H1 (cell line): ENCODE measurements around the gene SPTBN4. TPM values are rescaled to one million over a fixed set of nuclear protein-coding genes. Genes with fewer than 3 reads are reported as not detected.

ENCODE experiments used
- CTCF ChIA-PET: fragments of 300-600 bp; sonication (Branson Sonifier 250); formaldehyde crosslinking; loops from one replicate; lab custom pipeline; 2021; ENCODE audit not compliant: partially characterized antibody; lab: Charles Lee
- POLR2A ChIA-PET: fragments of 300-600 bp; sonication (Branson Sonifier 250); formaldehyde crosslinking; loops from one replicate; lab custom pipeline; 2021; ENCODE audit warnings: inconsistent platforms; ENCODE audit not compliant: partially characterized antibody; lab: Charles Lee
- DNase-seq, 2 experiments: peaks; one replicate each; pipeline versions ENCODE4 v3.0.0 to v3.0.0-alpha.2; 2010 to 2022; ENCODE audit warnings: low spot score in 2 of 2, low read depth in 1 of 2, mixed read lengths in 1 of 2
- FAIRE-seq: peaks from 2 replicates; lab custom pipeline; 2011; peaks lifted over from hg19 to GRCh38; lab: Jason Lieb, UNC
- H2AFZ ChIP-seq: 2 replicates; pipeline ENCODE4 v1.8.1; 2012; ENCODE audit warnings: low read length, inconsistent platforms
- H2AK5ac ChIP-seq: 2 replicates; pipeline ENCODE4 v1.6.1; 2013; ENCODE audit warnings: low read depth, low read length
- H2BK120ac ChIP-seq: replicated peaks from 2 replicates; pipeline ENCODE3; 2013; ENCODE audit warnings: low read depth, low read length, inconsistent platforms
- H2BK12ac ChIP-seq: 2 replicates; pipeline ENCODE4 v1.6.1; 2013; ENCODE audit warnings: low read depth, low read length
- H2BK15ac ChIP-seq: 2 replicates; pipeline ENCODE4 v1.6.1; 2013; ENCODE audit warnings: low read length
- H2BK20ac ChIP-seq: 2 replicates; pipeline ENCODE4 v1.6.1; 2013; ENCODE audit warnings: low read length
- H2BK5ac ChIP-seq: 2 replicates; pipeline ENCODE4 v1.6.1; 2013; ENCODE audit warnings: low read depth, low read length
- H3K14ac ChIP-seq: 2 replicates; pipeline ENCODE4 v1.6.1; 2013; ENCODE audit warnings: inconsistent platforms; ENCODE audit not compliant: insufficient read length
- H3K18ac ChIP-seq: 2 replicates; pipeline ENCODE4 v1.6.1; 2013; ENCODE audit warnings: low read length; ENCODE audit errors: extremely low read depth
- H3K23ac ChIP-seq: 2 replicates; pipeline ENCODE4 v1.6.1; 2013; ENCODE audit warnings: inconsistent platforms; ENCODE audit not compliant: insufficient read length
- H3K23me2 ChIP-seq: 2 replicates; pipeline ENCODE4 v1.6.1; 2013; ENCODE audit warnings: low read depth, low read length
- H3K27ac ChIP-seq: 2 replicates; pipeline ENCODE4 v1.6.1; 2011; ENCODE audit warnings: low read depth, low read length, inconsistent platforms
- H3K27me3 ChIP-seq, 4 experiments: replicated peaks in 1 of 4; 1 replicate in 1 of 4; 2 replicates in 3 of 4; pipeline versions ENCODE4 v1.6.1 to v1.8.1; 2011 to 2013; ENCODE audit warnings: low read length in 3 of 4, mild to moderate bottlenecking in 3 of 4, inconsistent platforms in 2 of 4, mixed read lengths in 2 of 4, moderate library complexity in 1 of 4; ENCODE audit not compliant: control insufficient read depth in 3 of 4, insufficient read depth in 3 of 4; ENCODE audit errors: extremely low read depth in 1 of 4
- H3K36me3 ChIP-seq, 4 experiments: 2 replicates each; pipeline versions ENCODE4 v1.6.1 to v1.8.1; 2011 to 2013; ENCODE audit warnings: mild to moderate bottlenecking in 4 of 4, low read length in 3 of 4, moderate library complexity in 2 of 4, control low read depth in 1 of 4, inconsistent platforms in 1 of 4; ENCODE audit not compliant: insufficient read depth in 4 of 4, control insufficient read depth in 2 of 4
- H3K4ac ChIP-seq: replicated peaks from 2 replicates; pipeline ENCODE3; 2013; ENCODE audit warnings: low read length, low read depth, mixed read lengths, inconsistent platforms; ENCODE audit not compliant: insufficient read length
- H3K4me1 ChIP-seq, 4 experiments: replicated peaks in 1 of 4; 1 replicate in 1 of 4; 2 replicates in 3 of 4; pipeline versions ENCODE4 v1.6.1 to v1.8.1; 2011 to 2013; ENCODE audit warnings: low read length in 3 of 4, inconsistent platforms in 2 of 4, mixed read lengths in 1 of 4; ENCODE audit not compliant: insufficient read depth in 4 of 4, control insufficient read depth in 3 of 4
- H3K4me2 ChIP-seq, 2 experiments: 2 replicates each; pipeline versions ENCODE4 v1.6.1 to v1.8.1; 2011 to 2013; ENCODE audit warnings: low read depth in 2 of 2, low read length in 2 of 2, control low read depth in 1 of 2, inconsistent platforms in 1 of 2, mild to moderate bottlenecking in 1 of 2; ENCODE audit not compliant: insufficient read depth in 1 of 2
- H3K4me3 ChIP-seq, 4 experiments: fragments of 200-600, 300-600 bp in 1 of 4; sonication (generic), shearing (Covaris generic), sonication (Bioruptor Twin) in 1 of 4; 2 replicates each; pipeline versions ENCODE4 v1.5.1 to v1.8.1; 2011 to 2016; ENCODE audit warnings: low read length in 4 of 4, low read depth in 3 of 4, control low read depth in 2 of 4, inconsistent platforms in 2 of 4, mild to moderate bottlenecking in 2 of 4, mixed read lengths in 1 of 4, moderate library complexity in 1 of 4; ENCODE audit not compliant: insufficient read depth in 2 of 4; ENCODE audit errors: extremely low read depth in 1 of 4
- H3K56ac ChIP-seq: replicated peaks from 2 replicates; pipeline ENCODE3; 2013; ENCODE audit warnings: low read depth, mild to moderate bottlenecking, mixed read lengths, low read length, inconsistent platforms; ENCODE audit not compliant: insufficient read length
- H3K79me1 ChIP-seq: 2 replicates; pipeline ENCODE4 v1.6.1; 2013; ENCODE audit warnings: low read depth, low read length, control low read depth
- H3K79me2 ChIP-seq, 2 experiments: 2 replicates each; pipeline versions ENCODE4 v1.6.1 to v1.8.1; 2012 to 2013; ENCODE audit warnings: low read length in 2 of 2, mild to moderate bottlenecking in 2 of 2, inconsistent platforms in 1 of 2; ENCODE audit not compliant: insufficient read depth in 2 of 2, control insufficient read depth in 1 of 2
- H3K9ac ChIP-seq, 4 experiments: replicated peaks in 1 of 4; 1 replicate in 1 of 4; 2 replicates in 3 of 4; pipeline versions ENCODE4 v1.6.1 to v1.8.1; 2011 to 2013; ENCODE audit warnings: low read depth in 3 of 4, low read length in 3 of 4, control low read depth in 2 of 4, mild to moderate bottlenecking in 2 of 4, moderate library complexity in 2 of 4, inconsistent platforms in 1 of 4; ENCODE audit errors: extremely low read depth in 1 of 4
- H3K9me3 ChIP-seq, 2 experiments: 2 replicates each; pipeline versions ENCODE4 v1.6.1 to v1.8.1; 2012 to 2013; ENCODE audit warnings: mild to moderate bottlenecking in 2 of 2, moderate library complexity in 2 of 2, control low read depth in 1 of 2, inconsistent platforms in 1 of 2, low read depth in 1 of 2, low read length in 1 of 2, mixed read lengths in 1 of 2; ENCODE audit not compliant: insufficient read depth in 2 of 2
- H4K20me1 ChIP-seq, 2 experiments: replicated peaks in 1 of 2; 2 replicates each; pipeline versions ENCODE3 to v1.8.1; 2011 to 2013; ENCODE audit warnings: inconsistent platforms in 2 of 2, low read length in 2 of 2, mild to moderate bottlenecking in 1 of 2; ENCODE audit not compliant: insufficient read depth in 2 of 2, control insufficient read depth in 1 of 2
- H4K5ac ChIP-seq: 2 replicates; pipeline ENCODE4 v1.6.1; 2013; ENCODE audit warnings: low read length, low read depth, mixed read lengths, inconsistent platforms; ENCODE audit not compliant: insufficient read length
- H4K8ac ChIP-seq: 2 replicates; pipeline ENCODE4 v1.8.0; 2013; ENCODE audit warnings: mild to moderate bottlenecking, moderate library complexity, low read length, inconsistent platforms; ENCODE audit not compliant: insufficient read depth; ENCODE audit errors: extremely low read depth
- H4K91ac ChIP-seq: replicated peaks from 2 replicates; pipeline ENCODE3; 2013; ENCODE audit warnings: low read length, mixed read lengths, inconsistent platforms; ENCODE audit not compliant: insufficient read length
- ATF3 ChIP-seq: IDR thresholded peaks from 2 replicates; pipeline ENCODE4 v1.6.1; 2011; ENCODE audit warnings: low read depth, mild to moderate bottlenecking, low read length; ENCODE audit not compliant: insufficient read depth
- CBX5 ChIP-seq: fragments of 300-800, 300-1000 bp; sonication (generic); IDR thresholded peaks from 2 replicates; pipeline ENCODE4 v1.7.1; 2016; ENCODE audit warnings: antibody characterized with exemption, low read length, low read depth
- CREB1 ChIP-seq: IDR thresholded peaks from 2 replicates; pipeline ENCODE4 v1.6.1; 2012; ENCODE audit warnings: inconsistent platforms
- CTCF ChIP-seq, 3 experiments: IDR thresholded peaks; 1 replicate in 2 of 3; 2 replicates in 1 of 3; pipeline versions ENCODE4 v1.5.1 to v1.6.1; 2011; ENCODE audit warnings: low read length in 3 of 3, mild to moderate bottlenecking in 3 of 3, inconsistent platforms in 2 of 3, low read depth in 1 of 3, moderate library complexity in 1 of 3; ENCODE audit not compliant: insufficient read depth in 1 of 3; ENCODE audit errors: control extremely low read depth in 1 of 3
- KDM5A ChIP-seq: fragments of 200-600 bp; IDR thresholded peaks from 2 replicates; pipeline ENCODE4 v1.7.1; 2012; ENCODE audit warnings: mild to moderate bottlenecking, low read length, inconsistent platforms, mixed read lengths
- RNF2 ChIP-seq: fragments of 200-900, 300-1000 bp; sonication (generic); IDR thresholded peaks from 2 replicates; pipeline ENCODE4 v1.7.1; 2016; ENCODE audit warnings: borderline replicate concordance, low read depth, mild to moderate bottlenecking, antibody characterized with exemption, low read length; ENCODE audit not compliant: poor library complexity, severe bottlenecking; ENCODE audit errors: missing control alignments
- SRF ChIP-seq: IDR thresholded peaks from 2 replicates; pipeline ENCODE4 v1.6.1; 2011; ENCODE audit warnings: mild to moderate bottlenecking, low read depth, low read length, moderate library complexity
- TAF7 ChIP-seq: optimal IDR thresholded peaks from 2 replicates; pipeline ENCODE3; 2011; ENCODE audit warnings: low read depth, mild to moderate bottlenecking, inconsistent platforms, low read length, moderate library complexity, borderline replicate concordance
- TBP ChIP-seq: IDR thresholded peaks from 2 replicates; pipeline ENCODE4 v1.6.1; 2011; ENCODE audit warnings: low read depth, low read length, improper control_type of control experiment
- WGBS, 2 experiments: shearing (Covaris generic) in 1 of 2; methylation state at CpG; one replicate each; pipeline versions ENCODE4 v1.1.6 to v1.1.7; 2013 to 2015; ENCODE audit warnings: low lambda C conversion rate in 2 of 2, mixed read lengths in 2 of 2, inconsistent platforms in 1 of 2, low coverage in 1 of 2, missing lambda C conversion rate in 1 of 2; ENCODE audit not compliant: insufficient replicate concordance in 2 of 2, insufficient coverage in 1 of 2, insufficient read length in 1 of 2; ENCODE audit errors: extremely low coverage in 1 of 2, missing lambda C conversion rate in 1 of 2; 5-methylcytosine and 5-hydroxymethylcytosine counted together
- polyA plus RNA-seq, 7 experiments: library from polyadenylated mRNA; depleted of rRNA in 3 of 7; stranded (reverse) in 5 of 7; unstranded in 2 of 7; fragments of >200 nt in 5 of 7; fragments of 200-250 nt in 2 of 7; gene quantifications; 1 replicate in 5 of 7; 2 replicates in 1 of 7; 4 replicates in 1 of 7; pipeline versions ENCODE4 v1.2.1 to v1.2.3, GENCODE V29; 2011 to 2013; ENCODE audit warnings: missing spikeins in 2 of 7, mixed read lengths in 2 of 7
- total RNA-seq: library from RNA; stranded (reverse); fragmentation: NEBNext Ultra II Directional; extraction: Animal tissue kit (Norgen Biotek cat#: 25700); gene quantifications from 2 replicates; pipeline ENCODE4 v1.2.1, GENCODE V29; 2021

SPTBN4 gene
- total and polyA plus RNA-seq, 2 of the 8 experiments (the other 6 are each of a cell fraction or from before 2014, with no cell fraction given) = 1.9 to 3.0 TPM

- no peak overlapping the region for H3K4me3 ChIP-seq
- H3K36me3 ChIP-seq = peaks cover 2 to 18% (median 10%) of the 10 kb centered on the region in 4 experiments; a peak in 6 of 8 replicates
- H2AK5ac ChIP-seq = no peak overlapping the region
- peaks cover 0 to 7% of the 10 kb centered on the region in 2 experiments for H4K20me1 ChIP-seq
- no peak overlapping the region for H2BK20ac ChIP-seq
- no peak overlapping the region for H3K27ac ChIP-seq
- no peak overlapping the region for H3K14ac ChIP-seq
- no peak overlapping the region for H3K18ac ChIP-seq
- no peak overlapping the region for H3K56ac ChIP-seq
- H3K9me3 ChIP-seq = no peaks in the 10 kb centered on the region
- no peaks in the 10 kb centered on the region for H3K79me1 ChIP-seq
- 95% methylated on average over 17 of the region's 19 CpGs; no CpG with 5 or more reads in 1 of the 2 experiments for WGBS, 2 experiments
- H4K91ac ChIP-seq = no peak overlapping the region
- no peaks in the 10 kb centered on the region for H3K27me3 ChIP-seq
- H3K23me2 ChIP-seq = no peaks in the 10 kb centered on the region; the same call in 1 of the 2 replicates
- H3K23ac ChIP-seq = no peak overlapping the region
- H3K9ac ChIP-seq = no peak overlapping the region
- no peak overlapping the region for H4K5ac ChIP-seq
- no peak for FAIRE-seq
- H3K4ac ChIP-seq = no peak overlapping the region
- POLR2A ChIA-PET = interaction anchor here (0.6 to 1.2 kb wide), 4 partner anchors 10 to 30 kb away, joined by 3 to 4 read pairs (median 3); no protein-coding TSS in a partner anchor
- CTCF ChIA-PET = interaction anchor here (1.0 to 3.1 kb wide), 3 partner anchors 11 to 60 kb away, joined by 3 to 12 read pairs (median 3); no protein-coding TSS in a partner anchor
- H2BK120ac ChIP-seq = no peak overlapping the region
- H4K8ac ChIP-seq = no peak overlapping the region
- no peak for DNase-seq
- H2BK5ac ChIP-seq = no peak overlapping the region
- H2AFZ ChIP-seq = no peak overlapping the region
- H3K4me1 ChIP-seq = no peaks in the 10 kb centered on the region
- H3K4me2 ChIP-seq = no peak overlapping the region
- no peaks in the 10 kb centered on the region for H3K79me2 ChIP-seq
- no peak overlapping the region for H2BK12ac ChIP-seq
- H2BK15ac ChIP-seq = no peak overlapping the region
- TF ChIP-seq CTCF (IDR thresholded peaks at IDR 0.05; ENCODE audit: control extremely low read depth in 1 of 3, insufficient read depth in 1 of 3, low read depth in 1 of 3, low read length in 3 of 3) (no peak), ATF3 (no peak), CBX5 (no peak), RNF2 (no peak), KDM5A (no peak), TAF7 (no peak), CREB1 (no peak), TBP (no peak), SRF (no peak)
Measured at GRCh38 chr19:40588110-40588854, 121.5 kb downstream of the SPTBN4 start.
